Measurements from ENCODE around the gene CATSPER1. TPM values are rescaled to one million over a fixed set of nuclear protein-coding genes. Genes with fewer than 3 reads are reported as not detected.

CATSPER1 gene
- total and polyA plus RNA-seq, 2 donors (not counting 3 experiments of a cell fraction or from before 2014, with no cell fraction given) = 0.68 to 1.0 TPM

- Histone ChIP-seq H3K9ac (replicated peaks; ENCODE audit: extremely low read depth, insufficient read depth, low read length) (no peak overlapping the region), H3K79me2 (ENCODE audit: control insufficient read depth, insufficient read depth, low read length) (no peaks in the 10 kb centered on the region), H4K20me1 (replicated peaks; ENCODE audit: control insufficient read depth, extremely low read depth, insufficient read depth, low read length) (no peaks in the 10 kb centered on the region), H3K4me3 (replicated peaks in 1 of 3; ENCODE audit: insufficient read depth in 1 of 3, low read depth in 1 of 3, low read length in 3 of 3) (no peak overlapping the region), H3K9me1 (replicated peaks; ENCODE audit: control insufficient read depth, extremely low read depth, insufficient read depth, low read length) (no peaks in the 10 kb centered on the region), H3K4me1 (ENCODE audit: control insufficient read depth, extremely low read depth, insufficient read depth, low read length) (peaks cover 35% of the 10 kb centered on the region), H2AFZ (ENCODE audit: low read depth, low read length) (no peak overlapping the region), H3K9me3 (replicated peaks; ENCODE audit: control insufficient read depth, insufficient read depth, low read length) (no peaks in the 10 kb centered on the region), H3K36me3 (ENCODE audit: control insufficient read depth in 2 of 2, extremely low read depth in 1 of 2, insufficient read depth in 2 of 2, low read length in 2 of 2) (no peaks in the 10 kb centered on the region), H3K27ac (ENCODE audit: insufficient read depth, low read depth, low read length) (no peak overlapping the region), H3K4me2 (ENCODE audit: insufficient read depth, low read length) (no peak overlapping the region), H3K27me3 (ENCODE audit: control insufficient read depth in 2 of 2, insufficient read depth in 2 of 2, low read length in 2 of 2) (no peaks in the 10 kb centered on the region)
- no peak for FAIRE-seq
- CTCF ChIA-PET = no interaction called here
- intact Hi-C loops (cut with micrococcal nuclease) (no loop called here), dilution Hi-C loops (cut with MboI; ENCODE audit: extremely low pct_ligation_motif_present, low sequenced_read_pairs) (no loop called here)
- POLR2A ChIA-PET = no interaction called here
- no TSS peak for BruUV-seq (replicated peaks)
- TF ChIP-seq POLR2AphosphoS5 (IDR thresholded peaks at IDR 0.05; ENCODE audit: insufficient read depth, low read depth, low read length) (no peak), MAX (IDR thresholded peaks at IDR 0.05; ENCODE audit: insufficient read depth, insufficient read length) (no peak), MYC (IDR thresholded peaks at IDR 0.05; ENCODE audit: low read depth, low read length) (no peak), CTCF (IDR thresholded peaks at IDR 0.05; ENCODE audit: extremely low read depth in 1 of 2, insufficient read depth in 1 of 2, low read depth in 1 of 2, low read length in 2 of 2) (no peak), POLR2A (IDR thresholded peaks at IDR 0.05; ENCODE audit: low read depth, low read length) (no peak), EZH2 (IDR thresholded peaks at IDR 0.05; ENCODE audit: borderline replicate concordance, low read depth, low read length, severe bottlenecking) (no peak), JUN (IDR thresholded peaks at IDR 0.05; ENCODE audit: borderline replicate concordance, insufficient read depth, insufficient read length, low read depth) (no peak), FOS (IDR thresholded peaks at IDR 0.05; ENCODE audit: borderline replicate concordance, insufficient read depth, low read length) (no peak), GATA2 (IDR thresholded peaks at IDR 0.05; ENCODE audit: insufficient read depth, insufficient read length, low read depth, low read length) (no peak)
- no peak for DNase-seq (ENCODE audit: low read depth, low spot score)
Measured at GRCh38 chr11:66016793-66017177, 9.5 kb downstream of the CATSPER1 start.

All from endothelial cell of umbilical vein (primary cell).